Activated CD4-positive, alpha-beta T cell treated with anti-CD3 and anti-CD28 coated beads, Interleukin-10, Interleukin-2, amounts not matched to agents 100 ng/mL and 50 ng/mL, durations not matched to agents 16 hours and 8 hours (primary cell): ENCODE results near the gene HAGH.

Experiments used
- DNase-seq: peaks from one replicate; pipeline ENCODE4 v3.0.0-alpha.2; 2020

The HAGH gene

DNA sequence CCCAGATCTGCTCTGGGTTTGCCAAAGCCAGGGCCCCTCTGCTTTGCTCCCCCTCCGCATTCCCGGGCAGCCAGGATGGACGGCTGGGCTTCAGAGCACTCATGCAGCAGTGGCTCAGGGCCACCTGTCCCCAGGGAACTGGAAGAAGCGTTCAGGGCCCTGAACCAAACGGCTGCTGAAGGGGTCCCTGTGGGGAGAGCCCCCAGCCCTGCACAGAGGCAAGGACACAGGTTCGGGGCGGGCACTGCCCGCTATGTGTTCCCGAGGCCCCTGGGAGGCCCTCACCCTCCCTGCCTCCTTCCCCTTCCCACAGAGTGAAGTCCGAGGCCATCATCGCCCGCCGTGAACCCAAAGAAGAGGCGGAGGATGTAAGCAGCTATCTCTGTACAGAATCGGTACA lies 65.7 kb downstream of the HAGH start:
- no peak for DNase-seq

GRCh38 chr16:1759511-1759910 lies 67.1 kb downstream of the HAGH start:
- no peak for DNase-seq

- DNase-seq = no peak
Measured at GRCh38 chr16:1758923-1759322, 67.7 kb downstream of the HAGH start.

- DNase-seq = no peak
Measured at GRCh38 chr16:1757714-1758461, 68.7 kb downstream of the HAGH start.
